22Rv1 (cell line): ENCODE data around the gene EPS8L3.

Experiments
- H3K27ac ChIP-seq: fragments of 450-650 bp; 2 replicates; pipeline ENCODE4 v1.5.1; 2017
- CTCF ChIP-seq: fragments of 450-650 bp; IDR thresholded peaks from 2 replicates; pipeline ENCODE4 v1.5.1; 2017; ENCODE audit warnings: mild to moderate bottlenecking
- ZFX ChIP-seq: fragments of 450-650 bp; IDR thresholded peaks from 2 replicates; pipeline ENCODE4 v1.6.1; 2017; ENCODE audit warnings: antibody characterized with exemption, borderline replicate concordance

The EPS8L3 gene

GRCh38 chr1:109721042-109721441 lies 42.7 kb downstream of the EPS8L3 start:
- TF ChIP-seq ZFX = no peak
- no peak for TF ChIP-seq CTCF
- H3K27ac ChIP-seq = no peak overlapping the region

GRCh38 chr1:109719337-109719837 lies 44.3 kb downstream of the EPS8L3 start:
- H3K27ac ChIP-seq = no peak overlapping the region

GRCh38 chr1:109718495-109718894 lies 45.2 kb downstream of the EPS8L3 start:
- peak overlapping the region; percentile 29 for H3K27ac ChIP-seq
- TF ChIP-seq ZFX (no peak), CTCF (peak; percentile 33)

More at GRCh38 chr1:109719337-109719837, 44.3 kb downstream of the EPS8L3 start:
- no peak for TF ChIP-seq ZFX
- TF ChIP-seq CTCF = no peak

- TF ChIP-seq CTCF (no peak), ZFX (no peak)
- H3K27ac ChIP-seq = peak overlapping the region; percentile 29
Observed at GRCh38 chr1:109717729-109718128, 46.0 kb downstream of the EPS8L3 start.

DNA sequence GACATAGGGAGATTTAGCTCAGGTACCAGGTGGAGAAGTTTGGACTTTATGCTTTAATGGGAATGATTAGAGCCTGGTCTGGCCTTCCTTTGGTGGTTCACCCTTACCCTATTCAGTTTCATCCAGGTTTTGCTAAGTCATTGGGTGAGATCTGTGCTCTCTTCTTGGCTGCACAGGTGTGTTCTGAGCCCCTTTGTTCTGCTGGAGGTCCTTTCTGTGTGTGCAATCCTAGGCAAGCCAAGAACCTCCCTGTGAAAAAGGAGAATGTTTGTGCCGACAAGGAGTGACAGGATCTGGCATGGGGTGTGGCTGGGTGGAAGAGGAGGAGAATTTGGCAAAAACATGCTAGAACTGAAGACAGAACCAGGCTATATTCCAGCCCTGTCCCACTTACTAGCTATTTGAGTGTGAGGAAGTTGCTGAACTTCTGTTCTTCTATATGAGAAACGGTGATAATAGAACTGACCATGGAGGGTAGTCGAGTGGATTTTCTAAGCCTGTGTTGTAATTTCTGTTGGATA lies 47.1 kb downstream of the EPS8L3 start:
- no peak overlapping the region for H3K27ac ChIP-seq
- TF ChIP-seq ZFX (no peak), CTCF (no peak)

GRCh38 chr1:109716121-109716520 lies 47.6 kb downstream of the EPS8L3 start:
- TF ChIP-seq ZFX (no peak), CTCF (no peak)
- no peak overlapping the region for H3K27ac ChIP-seq

GRCh38 chr1:109714661-109715372 lies 48.9 kb downstream of the EPS8L3 start:
- TF ChIP-seq CTCF (no peak), ZFX (no peak)
- no peak overlapping the region for H3K27ac ChIP-seq
